ENCODE results near the gene CASP8. TPM values are rescaled to one million over a fixed set of nuclear protein-coding genes. Genes with fewer than 3 reads are reported as not detected.

The CASP8 gene
- total RNA-seq, 1 donor from 2014 or later, result 2.1 TPM

GRCh38 chr2:201264472-201265173 lies 4.3 kb downstream of the CASP8 start:
- H3K27me3 Mint-ChIP-seq (ENCODE audit: insufficient read depth, low read depth), result peaks cover 4% of the 10 kb centered on the region
- peaks cover 10% of the 10 kb centered on the region for H3K4me1 Mint-ChIP-seq
- TF ChIP-seq CTCF (IDR thresholded peaks at IDR 0.05), result no peak
- no peak for TF ChIP-seq EZH2 (IDR thresholded peaks at IDR 0.05)
- TF ChIP-seq EZH2phosphoT487 (IDR thresholded peaks at IDR 0.05), result no peak
- Histone ChIP-seq H3K27ac (no peak overlapping the region), H3K9me3 (ENCODE audit: low read depth) (no peaks in the 10 kb centered on the region), H3K4me3 (no peak overlapping the region), H3K79me2 (ENCODE audit: low read depth) (no peaks in the 10 kb centered on the region), H3F3A (ENCODE audit: low read depth) (peaks cover 6% of the 10 kb centered on the region), H3K4me1 (no peaks in the 10 kb centered on the region), H4K20me1 (ENCODE audit: low read depth) (no peaks in the 10 kb centered on the region), H2AFZ (replicated peaks) (no peak overlapping the region), H3K36me3 (no peaks in the 10 kb centered on the region), H3K27me3 (no peaks in the 10 kb centered on the region), H3K9ac (no peak overlapping the region), H3K4me2 (no peak overlapping the region)
- no peak overlapping the region for H3K4me3 Mint-ChIP-seq
- H3K36me3 Mint-ChIP-seq, result no peaks in the 10 kb centered on the region
- no peak for DNase-seq (ENCODE audit: low spot score)
- H3K9me3 Mint-ChIP-seq, result no peaks in the 10 kb centered on the region
- no peak overlapping the region for H3K27ac Mint-ChIP-seq

GRCh38 chr2:201266629-201267028 lies 6.3 kb downstream of the CASP8 start:
- no peaks in the 10 kb centered on the region for H3K36me3 Mint-ChIP-seq
- TF ChIP-seq EZH2 (IDR thresholded peaks at IDR 0.05) (no peak), CTCF (IDR thresholded peaks at IDR 0.05) (no peak), EZH2phosphoT487 (IDR thresholded peaks at IDR 0.05) (no peak)
- peaks cover 6% of the 10 kb centered on the region for H3F3A ChIP-seq (ENCODE audit: low read depth)

GRCh38 chr2:201267278-201268030 lies 7.1 kb downstream of the CASP8 start:
- peaks cover 3% of the 10 kb centered on the region for H3K4me1 Mint-ChIP-seq
- no peaks in the 10 kb centered on the region for H3K36me3 ChIP-seq
- H3K4me3 Mint-ChIP-seq, result no peak overlapping the region
- TF ChIP-seq EZH2 (IDR thresholded peaks at IDR 0.05) (no peak), EZH2phosphoT487 (IDR thresholded peaks at IDR 0.05) (no peak), CTCF (IDR thresholded peaks at IDR 0.05) (no peak)
- no peaks in the 10 kb centered on the region for H3K9me3 Mint-ChIP-seq
- H3K4me1 ChIP-seq, result no peaks in the 10 kb centered on the region
- H3F3A ChIP-seq (ENCODE audit: low read depth), result peaks cover 6% of the 10 kb centered on the region
- H4K20me1 ChIP-seq (ENCODE audit: low read depth), result no peaks in the 10 kb centered on the region
- no peak overlapping the region for H2AFZ ChIP-seq (replicated peaks)
- peaks cover 3% of the 10 kb centered on the region for H3K27me3 Mint-ChIP-seq (ENCODE audit: insufficient read depth, low read depth)
- H3K36me3 Mint-ChIP-seq, result no peaks in the 10 kb centered on the region
- H3K9ac ChIP-seq, result no peak overlapping the region
- no peak overlapping the region for H3K4me3 ChIP-seq
- no peaks in the 10 kb centered on the region for H3K79me2 ChIP-seq (ENCODE audit: low read depth)
- no peak overlapping the region for H3K27ac ChIP-seq
- no peak for DNase-seq (ENCODE audit: low spot score)
- H3K9me3 ChIP-seq (ENCODE audit: low read depth), result no peaks in the 10 kb centered on the region
- H3K4me2 ChIP-seq, result no peak overlapping the region
- no peak overlapping the region for H3K27ac Mint-ChIP-seq
- H3K27me3 ChIP-seq, result no peaks in the 10 kb centered on the region

More at GRCh38 chr2:201266629-201267028, 6.3 kb downstream of the CASP8 start:
- Mint-ChIP-seq H3K27ac (no peak overlapping the region), H3K27me3 (ENCODE audit: insufficient read depth, low read depth) (peaks cover 3% of the 10 kb centered on the region), H3K9me3 (no peaks in the 10 kb centered on the region), H3K4me3 (no peak overlapping the region), H3K4me1 (peaks cover 5% of the 10 kb centered on the region)
- DNase-seq (ENCODE audit: low spot score), result peak; percentile 4
- Histone ChIP-seq H3K4me1 (no peaks in the 10 kb centered on the region), H3K4me2 (no peak overlapping the region), H3K36me3 (no peaks in the 10 kb centered on the region), H3K27ac (no peak overlapping the region), H3K79me2 (ENCODE audit: low read depth) (no peaks in the 10 kb centered on the region), H2AFZ (replicated peaks) (peak overlapping the region; percentile 54), H3K9ac (no peak overlapping the region), H3K9me3 (ENCODE audit: low read depth) (no peaks in the 10 kb centered on the region), H3K27me3 (no peaks in the 10 kb centered on the region), H3K4me3 (no peak overlapping the region), H4K20me1 (ENCODE audit: low read depth) (no peaks in the 10 kb centered on the region)
